OCI-LY7 (cell line): ENCODE data around the gene BTBD7.

Source experiments
- EZH2phosphoT487 ChIP-seq: fragments of 200-600 bp; sonication (generic); IDR thresholded peaks from 2 replicates; pipeline ENCODE4 v1.6.1; 2018; ENCODE audit warnings: low read depth, borderline replicate concordance, mild to moderate bottlenecking, mixed run types, antibody characterized with exemption, low read length, moderate library complexity, mixed read lengths
- TF ChIP-seq, protein P1 (sequence below): fragments of 200-600 bp; sonication (generic); conservative IDR thresholded peaks from 2 replicates; pipeline ENCODE4 v1.5.1; 2014; ENCODE audit warnings: mild to moderate bottlenecking, antibody characterized with exemption, low read length, moderate library complexity, mixed read lengths

DNA sequence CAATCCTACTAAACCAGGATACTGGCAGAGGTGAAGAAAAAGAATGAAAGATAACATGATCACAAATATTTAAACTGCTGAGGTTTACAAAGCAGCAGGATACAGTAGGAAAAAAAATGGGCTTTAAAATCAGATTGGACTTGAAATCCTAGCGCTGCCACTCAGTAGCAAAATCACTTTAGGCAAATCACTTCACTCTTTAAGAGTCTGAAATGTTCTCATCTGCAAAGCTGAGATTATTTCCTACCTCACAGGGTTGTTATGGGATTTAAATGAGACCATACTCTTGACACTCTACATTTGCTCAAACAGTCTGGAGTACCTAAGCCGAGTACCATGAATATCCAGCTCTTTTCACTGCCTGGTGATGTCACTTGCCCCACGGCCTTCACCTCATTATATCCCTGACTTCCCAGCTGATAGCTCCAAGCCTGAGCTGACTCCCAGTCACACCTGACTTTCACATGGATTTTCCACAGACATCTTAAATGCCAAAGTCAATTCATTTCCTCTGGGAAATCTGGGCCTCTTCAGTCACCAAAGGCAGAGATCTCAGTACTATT is 65.6 kb downstream of the BTBD7 start:
- TF ChIP-seq, protein P1, sequence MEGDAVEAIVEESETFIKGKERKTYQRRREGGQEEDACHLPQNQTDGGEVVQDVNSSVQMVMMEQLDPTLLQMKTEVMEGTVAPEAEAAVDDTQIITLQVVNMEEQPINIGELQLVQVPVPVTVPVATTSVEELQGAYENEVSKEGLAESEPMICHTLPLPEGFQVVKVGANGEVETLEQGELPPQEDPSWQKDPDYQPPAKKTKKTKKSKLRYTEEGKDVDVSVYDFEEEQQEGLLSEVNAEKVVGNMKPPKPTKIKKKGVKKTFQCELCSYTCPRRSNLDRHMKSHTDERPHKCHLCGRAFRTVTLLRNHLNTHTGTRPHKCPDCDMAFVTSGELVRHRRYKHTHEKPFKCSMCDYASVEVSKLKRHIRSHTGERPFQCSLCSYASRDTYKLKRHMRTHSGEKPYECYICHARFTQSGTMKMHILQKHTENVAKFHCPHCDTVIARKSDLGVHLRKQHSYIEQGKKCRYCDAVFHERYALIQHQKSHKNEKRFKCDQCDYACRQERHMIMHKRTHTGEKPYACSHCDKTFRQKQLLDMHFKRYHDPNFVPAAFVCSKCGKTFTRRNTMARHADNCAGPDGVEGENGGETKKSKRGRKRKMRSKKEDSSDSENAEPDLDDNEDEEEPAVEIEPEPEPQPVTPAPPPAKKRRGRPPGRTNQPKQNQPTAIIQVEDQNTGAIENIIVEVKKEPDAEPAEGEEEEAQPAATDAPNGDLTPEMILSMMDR, result no peak
- no peak for TF ChIP-seq EZH2phosphoT487
